GM21367 (cell line): Measurements from ENCODE around the gene RIBC2.
"Not testable (repeated sequence)": the region's sequence is repeated elsewhere in the genome, so short reads cannot be mapped to it uniquely, and the experiment has no call there.

ENCODE experiments used
- ATAC-seq: cut with Tn5 transposase; IDR thresholded peaks from one replicate; pipeline ENCODE4 v1.9.1; 2021; ENCODE audit not compliant: unreplicated experiment

Gene RIBC2

GRCh38 chr22:45424241-45424731 lies 10.8 kb downstream of the RIBC2 start:
- no peak for ATAC-seq

GRCh38 chr22:45425101-45425500 lies 11.6 kb downstream of the RIBC2 start:
- ATAC-seq: no peak

- no peak for ATAC-seq
Observed at GRCh38 chr22:45425531-45426265, 12.2 kb downstream of the RIBC2 start.

- ATAC-seq: no peak
Observed at GRCh38 chr22:45426387-45426786, 12.9 kb downstream of the RIBC2 start.

- no peak for ATAC-seq
Observed at GRCh38 chr22:45427114-45427513, 13.6 kb downstream of the RIBC2 start.

- ATAC-seq: no peak
Observed at GRCh38 chr22:45428391-45429385, 15.2 kb downstream of the RIBC2 start.

- no peak for ATAC-seq
Observed at GRCh38 chr22:45429424-45429823, 15.9 kb downstream of the RIBC2 start.

GRCh38 chr22:45429981-45430775 lies 16.7 kb downstream of the RIBC2 start:
- ATAC-seq: no peak

- ATAC-seq: no peak
Observed at GRCh38 chr22:45430871-45431270, 17.4 kb downstream of the RIBC2 start.

- no peak for ATAC-seq
Observed at GRCh38 chr22:45434981-45435380, 21.5 kb downstream of the RIBC2 start.

GRCh38 chr22:45435544-45436139 lies 22.1 kb downstream of the RIBC2 start:
- no peak for ATAC-seq

- ATAC-seq: not testable (repeated sequence)
Observed at GRCh38 chr22:45436871-45437517, 23.5 kb downstream of the RIBC2 start.

GRCh38 chr22:45438336-45438735 lies 24.8 kb downstream of the RIBC2 start:
- no peak for ATAC-seq

- not testable (repeated sequence) for ATAC-seq
Observed at GRCh38 chr22:45440688-45441087, 27.2 kb downstream of the RIBC2 start.

GRCh38 chr22:45441138-45441537 lies 27.6 kb downstream of the RIBC2 start:
- no peak for ATAC-seq

GRCh38 chr22:45442116-45442515 lies 28.6 kb downstream of the RIBC2 start:
- ATAC-seq: no peak

- no peak for ATAC-seq
Observed at GRCh38 chr22:45444168-45444567, 30.7 kb downstream of the RIBC2 start.

- no peak for ATAC-seq
Observed at GRCh38 chr22:45445031-45445710, 31.7 kb downstream of the RIBC2 start.

GRCh38 chr22:45446216-45446615 lies 32.7 kb downstream of the RIBC2 start:
- no peak for ATAC-seq
